Inferior parietal cortex (tissue), 1 donor: ENCODE data around the gene GAP43.

Experiments
- DNase-seq: peaks from one replicate; pipeline ENCODE4 v3.0.0-alpha.2; 2016; ENCODE audit errors: extremely low spot score

GAP43 gene

DNA sequence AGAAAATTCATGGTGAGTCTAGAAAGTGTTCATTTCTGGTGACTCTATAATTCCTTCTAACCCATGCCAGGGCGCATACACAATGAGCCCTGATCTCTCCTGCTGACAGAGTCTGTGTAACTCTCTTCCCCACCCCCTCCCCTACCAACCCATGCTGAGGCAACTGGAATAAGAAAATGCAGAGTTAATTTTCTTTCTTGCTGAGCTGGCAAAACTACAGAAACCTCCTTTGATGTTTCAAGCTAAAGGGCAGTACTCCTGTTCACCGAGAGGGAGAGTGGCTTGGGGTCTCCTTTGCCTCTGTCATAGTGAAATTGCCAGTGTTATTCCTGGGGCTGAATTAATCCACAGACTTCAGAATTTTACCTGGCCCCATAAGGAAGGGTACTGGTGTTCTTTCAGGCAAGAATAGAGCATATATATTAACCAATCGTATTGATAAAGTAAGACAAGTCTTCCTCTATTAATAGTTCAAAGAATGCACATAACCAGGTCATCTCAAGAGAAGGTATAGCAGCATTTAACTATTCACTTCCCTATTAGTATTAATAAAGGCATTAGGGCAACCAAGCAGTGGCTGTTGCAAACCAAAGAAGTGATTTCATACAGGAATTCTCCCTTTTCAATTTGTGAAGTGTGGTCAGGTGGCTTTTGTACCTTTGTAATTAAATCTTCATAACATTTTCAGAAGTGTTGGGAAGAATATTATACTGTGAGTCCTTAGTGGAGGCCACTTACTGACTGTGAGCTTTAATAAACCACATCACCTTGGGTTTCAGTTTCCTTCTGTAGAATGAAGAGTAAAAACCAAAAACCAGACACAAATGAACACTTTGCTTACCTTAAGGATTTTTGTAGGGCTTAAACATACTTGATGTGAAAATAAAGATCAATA is 4.1 kb downstream of the GAP43 start:
- no peak for DNase-seq

- DNase-seq: no peak
These were observed 4.7 kb downstream of the GAP43 start for GRCh38 chr3:115628075-115628412.

- no peak for DNase-seq
These were observed 7.5 kb downstream of the GAP43 start for GRCh38 chr3:115630850-115631249.

- no peak for DNase-seq
These were observed 8.7 kb downstream of the GAP43 start for GRCh38 chr3:115632026-115632425.

DNA sequence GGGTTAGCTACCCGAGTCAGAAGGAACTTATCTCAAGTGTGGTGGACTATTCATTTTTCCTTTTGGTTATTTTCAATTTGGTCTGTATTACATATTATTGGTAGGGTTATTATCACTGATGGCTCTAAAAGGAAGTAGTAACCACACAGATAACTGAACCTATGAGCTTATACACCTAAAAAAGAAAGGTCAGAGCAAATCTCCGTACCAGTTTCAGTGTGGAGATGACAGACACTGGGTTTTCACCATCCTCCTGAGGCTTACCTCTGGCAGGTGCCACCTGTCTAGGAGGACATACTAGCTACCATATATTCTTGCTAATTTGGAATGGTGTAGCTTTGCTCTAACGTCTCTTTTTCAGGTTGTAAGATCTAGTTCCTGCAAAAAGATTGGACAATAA is 10.2 kb downstream of the GAP43 start:
- DNase-seq: no peak

GRCh38 chr3:115634052-115634451 is 10.7 kb downstream of the GAP43 start:
- DNase-seq: no peak

DNA sequence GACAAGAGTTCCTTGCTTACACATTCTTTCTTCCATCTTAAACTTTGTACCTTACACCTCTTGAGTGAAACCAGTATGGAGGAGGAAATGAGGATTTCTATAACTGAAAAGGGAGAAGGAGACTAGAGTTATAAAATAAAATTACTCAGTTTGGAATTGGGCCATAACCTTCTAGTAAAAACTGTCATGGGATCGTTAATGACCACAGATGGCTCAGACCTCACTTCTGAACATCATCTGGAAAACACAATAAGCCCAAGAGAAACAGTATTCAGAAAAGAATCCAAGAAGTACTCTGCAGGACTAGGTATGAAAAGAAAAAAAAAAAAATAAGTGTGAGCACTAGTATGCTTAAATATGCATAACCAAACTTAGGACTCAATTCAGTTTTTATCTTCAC is 12.1 kb downstream of the GAP43 start:
- no peak for DNase-seq

GRCh38 chr3:115638241-115638640 is 14.9 kb downstream of the GAP43 start:
- no peak for DNase-seq

GRCh38 chr3:115638991-115639390 is 15.7 kb downstream of the GAP43 start:
- no peak for DNase-seq

- DNase-seq: no peak
These were observed 21.1 kb downstream of the GAP43 start for GRCh38 chr3:115644391-115644790.

GRCh38 chr3:115646027-115646690 is 22.8 kb downstream of the GAP43 start:
- no peak for DNase-seq

GRCh38 chr3:115648559-115648958 is 25.2 kb downstream of the GAP43 start:
- no peak for DNase-seq

DNA sequence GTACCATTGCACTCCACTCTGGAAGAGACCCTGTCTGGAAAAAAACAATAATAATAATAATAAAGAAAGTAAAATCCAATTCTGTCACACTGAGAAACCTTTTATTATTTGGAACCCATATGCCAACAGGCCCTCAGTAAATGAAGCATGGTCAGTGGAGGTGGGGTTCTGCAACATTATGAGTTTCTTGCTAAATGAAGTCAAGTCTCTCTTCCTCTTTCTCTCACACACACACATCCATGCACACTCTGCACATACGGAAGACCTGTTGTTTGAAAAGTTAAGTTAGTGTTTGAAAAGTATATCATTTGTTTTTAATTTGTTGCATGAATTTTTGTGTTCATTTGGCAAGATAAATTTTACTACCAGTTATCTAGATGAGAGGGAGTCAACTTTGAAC is 27.8 kb downstream of the GAP43 start:
- no peak for DNase-seq

- DNase-seq: no peak
These were observed 28.3 kb downstream of the GAP43 start for GRCh38 chr3:115651599-115651998.

- no peak for DNase-seq
These were observed 29.4 kb downstream of the GAP43 start for GRCh38 chr3:115652738-115653137.

GRCh38 chr3:115655761-115656282 is 32.5 kb downstream of the GAP43 start:
- no peak for DNase-seq

DNA sequence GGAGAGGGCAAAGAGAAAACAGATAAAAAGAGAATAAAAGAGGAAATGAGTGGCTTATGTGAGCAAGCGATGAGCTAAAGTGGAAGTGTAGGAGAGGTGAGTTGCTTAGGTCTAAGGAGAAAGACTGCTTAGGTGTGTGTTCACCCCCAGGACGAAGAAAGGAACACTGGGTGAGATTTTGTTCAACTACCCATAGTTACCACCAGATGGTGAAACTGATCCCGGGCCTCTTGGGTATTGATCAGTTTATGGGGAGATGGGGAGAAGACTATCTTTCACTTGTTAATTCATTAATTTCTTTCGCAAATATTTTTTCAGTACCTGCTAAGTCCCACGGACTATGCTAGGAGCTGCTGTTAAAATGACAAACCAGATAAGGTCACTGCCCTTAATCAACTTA is 33.9 kb downstream of the GAP43 start:
- DNase-seq: no peak

- no peak for DNase-seq
These were observed 34.7 kb downstream of the GAP43 start for GRCh38 chr3:115658032-115658336.

DNA sequence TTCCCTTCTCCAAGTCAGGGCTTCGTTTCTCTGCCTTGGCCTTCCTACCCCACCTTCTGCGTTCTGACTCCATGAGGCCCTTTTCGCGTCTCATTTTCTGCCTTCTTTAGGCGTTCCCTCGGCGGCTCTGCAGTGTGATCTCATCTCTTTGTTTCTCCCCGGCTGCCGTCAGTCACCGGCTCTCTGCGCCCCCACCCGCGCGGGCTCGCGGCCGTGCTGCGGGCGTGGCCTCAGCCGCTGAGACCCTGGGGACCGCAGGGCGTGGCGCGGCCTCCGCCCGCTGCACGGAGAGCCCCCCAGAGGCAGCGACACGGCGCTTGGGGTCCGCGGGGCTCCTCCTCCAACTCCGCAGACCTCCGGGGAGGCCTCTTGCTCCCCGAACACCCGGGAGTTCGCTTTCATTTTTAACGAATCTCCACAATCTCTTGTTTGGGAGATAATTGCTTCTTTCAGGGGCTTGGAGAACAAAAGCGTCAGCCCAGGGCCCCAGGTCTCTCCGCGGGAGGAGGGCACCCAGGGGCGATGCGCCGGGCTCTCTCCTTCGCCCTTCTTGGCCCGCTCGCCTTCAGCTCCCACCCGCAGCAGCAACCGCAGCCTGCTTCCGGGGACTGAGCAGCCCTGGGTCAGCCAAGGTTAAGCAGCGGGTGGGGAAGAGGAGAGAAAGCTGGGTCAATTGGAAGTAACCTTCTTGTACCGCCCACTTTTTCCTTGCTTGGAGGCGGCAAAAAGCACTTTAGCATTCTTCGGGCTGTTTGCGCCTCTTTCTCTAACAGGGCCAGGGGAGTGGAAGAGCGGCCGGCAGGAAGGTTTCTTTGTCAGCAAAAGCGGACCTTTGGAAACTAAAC is 35.2 kb downstream of the GAP43 start:
- DNase-seq: peak; percentile 66

DNA sequence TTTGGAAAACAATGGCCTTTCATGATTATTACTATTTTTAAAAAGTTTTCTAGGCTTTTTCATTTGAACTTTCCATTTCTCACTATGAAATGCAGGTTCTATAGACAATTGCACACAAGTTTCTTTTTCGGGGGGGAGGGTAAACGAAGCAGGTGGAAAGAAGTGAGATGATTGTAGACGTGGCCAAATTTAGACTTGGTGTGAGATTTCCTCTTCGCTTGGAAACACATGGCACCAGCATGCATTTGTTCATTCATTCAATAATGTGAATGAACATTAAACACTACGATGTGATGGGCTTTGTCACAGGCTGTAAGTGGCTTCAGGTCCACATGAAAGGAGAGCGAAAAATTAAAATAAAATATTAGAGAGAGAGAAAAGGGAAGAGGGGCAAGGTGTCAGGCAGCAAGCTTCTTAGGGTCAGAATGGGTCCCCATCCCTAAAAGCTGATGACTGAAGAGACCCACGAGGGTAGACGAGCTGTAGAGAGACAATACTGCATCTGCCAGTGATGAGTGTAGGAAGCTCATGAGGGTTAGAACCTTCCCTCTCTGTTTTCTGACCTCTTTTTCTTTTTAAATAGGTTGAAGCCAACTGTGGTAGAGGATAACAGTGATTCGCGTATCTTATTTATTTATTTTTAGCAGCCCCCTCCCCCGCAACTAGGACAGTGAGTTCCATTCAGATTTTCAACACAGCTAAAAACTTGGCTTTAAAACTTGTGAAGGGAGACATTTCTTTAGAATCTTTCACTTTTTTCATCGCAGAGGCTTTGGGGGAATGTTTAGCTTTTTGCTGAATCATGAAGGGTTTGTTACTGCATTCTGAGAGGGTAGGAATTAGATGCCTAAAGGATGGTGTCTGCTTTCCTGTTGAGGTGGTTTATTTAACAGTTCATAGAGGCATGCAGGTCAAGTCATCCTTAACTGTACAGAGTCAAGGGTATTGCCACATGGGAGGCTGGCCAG is 36.2 kb downstream of the GAP43 start:
- DNase-seq: no peak

- no peak for DNase-seq
These were observed 37.5 kb downstream of the GAP43 start for GRCh38 chr3:115660646-115661337.
